Caco-2 (cell line): Measurements from ENCODE around the gene ATP8A2. TPM values are rescaled to one million over a fixed set of nuclear protein-coding genes. Genes with fewer than 3 reads are reported as not detected.

Source experiments
- BruUV-seq: library from RNA; stranded (reverse); fragments of 400-500 nt; replicated peaks from 2 replicates; lab custom pipeline; 2021; lab: Mats Ljungman, UMichigan
- CTCF ChIA-PET: fragments of 300-600 bp; sonication (Branson Sonifier 250); formaldehyde crosslinking; loops from one replicate; lab custom pipeline; 2022; ENCODE audit warnings: antibody characterized with exemption; lab: Charles Lee
- POLR2A ChIA-PET: fragments of 300-600 bp; sonication (Branson Sonifier 250); formaldehyde crosslinking; loops from one replicate; lab custom pipeline; 2022; ENCODE audit warnings: antibody characterized with exemption; lab: Charles Lee
- DNase-seq, 2 experiments: peaks; one replicate each; pipeline versions ENCODE4 v3.0.0 to v3.0.0-alpha.2; 2020 to 2022
- H3K27me3 ChIP-seq: replicated peaks from 2 replicates; pipeline ENCODE4 v1.6.0; 2011; ENCODE audit warnings: low read length; ENCODE audit not compliant: control insufficient read depth, insufficient read depth
- H3K36me3 ChIP-seq: 2 replicates; pipeline ENCODE4 v1.5.1; 2011; ENCODE audit warnings: low read length; ENCODE audit not compliant: control insufficient read depth, insufficient read depth
- H3K4me1 ChIP-seq: fragments of 250-450 bp; sonication (Bioruptor Pico); 2 replicates; pipeline ENCODE4 v1.5.1; 2020; ENCODE audit warnings: mild to moderate bottlenecking
- H3K4me3 ChIP-seq: 2 replicates; pipeline ENCODE4 v1.5.1; 2011; ENCODE audit warnings: low read depth, mild to moderate bottlenecking, control low read depth, low read length
- H3K9me3 ChIP-seq: fragments of 250-450 bp; sonication (Bioruptor Pico); 2 replicates; pipeline ENCODE4 v1.5.1; 2020; ENCODE audit warnings: mild to moderate bottlenecking, moderate library complexity
- H3K27ac Mint-ChIP-seq: one replicate; pipeline ENCODE4 v1.8.0; 2022; ENCODE audit warnings: mixed read lengths; ENCODE audit not compliant: unreplicated experiment
- H3K27me3 Mint-ChIP-seq: one replicate; pipeline ENCODE4 v1.8.0; 2022; ENCODE audit warnings: mixed read lengths; ENCODE audit not compliant: insufficient read depth, unreplicated experiment
- H3K36me3 Mint-ChIP-seq: one replicate; pipeline ENCODE4 v1.8.0; 2022; ENCODE audit warnings: mild to moderate bottlenecking, mixed read lengths; ENCODE audit not compliant: insufficient read depth, unreplicated experiment
- H3K4me1 Mint-ChIP-seq: one replicate; pipeline ENCODE4 v1.8.0; 2022; ENCODE audit warnings: low read depth, mixed read lengths; ENCODE audit not compliant: unreplicated experiment
- H3K4me3 Mint-ChIP-seq: one replicate; pipeline ENCODE4 v1.8.0; 2022; ENCODE audit warnings: mild to moderate bottlenecking, moderate library complexity, mixed read lengths; ENCODE audit not compliant: unreplicated experiment
- H3K9me3 Mint-ChIP-seq: one replicate; pipeline ENCODE4 v1.8.0; 2022; ENCODE audit warnings: mixed read lengths; ENCODE audit not compliant: unreplicated experiment
- CTCF ChIP-seq, 2 experiments: fragments of 200-600 bp in 1 of 2; IDR thresholded peaks; 1 replicate in 1 of 2; 2 replicates in 1 of 2; pipeline versions ENCODE4 v1.5.1 to v1.8.0; 2011 to 2022; ENCODE audit warnings: antibody characterized with exemption in 1 of 2, control low read depth in 1 of 2, inconsistent platforms in 1 of 2, low read depth in 1 of 2, low read length in 1 of 2, mild to moderate bottlenecking in 1 of 2, moderate library complexity in 1 of 2; ENCODE audit not compliant: insufficient read depth in 1 of 2, severe bottlenecking in 1 of 2, unreplicated experiment in 1 of 2
- intact Hi-C: fragments of 100-400 bp; cut with micrococcal nuclease; formaldehyde crosslinking; loops from one replicate; pipeline ENCODE4 v1.10.0; 2022; ENCODE audit not compliant: unreplicated experiment
- total RNA-seq: library from RNA; stranded (reverse); gene quantifications from 2 replicates; pipeline ENCODE4 v1.2.3, GENCODE V29; 2022

Gene ATP8A2
- total RNA-seq, 1 experiment from 2014 or later, result 0.05 TPM

GRCh38 chr13:25923217-25924085 lies 551.7 kb downstream of the ATP8A2 start:
- H3K27me3 Mint-ChIP-seq, result no peaks in the 10 kb centered on the region
- H3K4me3 ChIP-seq, result no peak overlapping the region
- no peaks in the 10 kb centered on the region for H3K36me3 ChIP-seq
- ChIA-PET CTCF (no interaction called here), POLR2A (no interaction called here)
- H3K4me3 Mint-ChIP-seq, result no peak overlapping the region
- H3K27me3 ChIP-seq, result no peaks in the 10 kb centered on the region
- H3K27ac Mint-ChIP-seq, result no peak overlapping the region
- no peaks in the 10 kb centered on the region for H3K4me1 ChIP-seq
- DNase-seq, result peak in 1 of 2 experiments; percentile 14
- H3K9me3 ChIP-seq, result no peaks in the 10 kb centered on the region
- intact Hi-C loops, result loop anchor here (5.0 kb wide), 1 partner anchor 44 kb away; no protein-coding TSS in a partner anchor
- TF ChIP-seq CTCF (IDR thresholded peaks at IDR 0.05; ENCODE audit: insufficient read depth in 1 of 2, low read depth in 1 of 2, low read length in 1 of 2, severe bottlenecking in 1 of 2, unreplicated experiment in 1 of 2), result no peak
- H3K36me3 Mint-ChIP-seq, result no peaks in the 10 kb centered on the region
- H3K4me1 Mint-ChIP-seq, result peaks cover 10% of the 10 kb centered on the region
- no peaks in the 10 kb centered on the region for H3K9me3 Mint-ChIP-seq
- no TSS peak for BruUV-seq

- H3K9me3 Mint-ChIP-seq, result no peaks in the 10 kb centered on the region
- H3K27ac Mint-ChIP-seq, result no peak overlapping the region
- intact Hi-C loops, result no loop called here
- H3K36me3 Mint-ChIP-seq, result no peaks in the 10 kb centered on the region
- TF ChIP-seq CTCF (IDR thresholded peaks at IDR 0.05; ENCODE audit: insufficient read depth in 1 of 2, low read depth in 1 of 2, low read length in 1 of 2, severe bottlenecking in 1 of 2, unreplicated experiment in 1 of 2), result no peak
- no peak for DNase-seq
- CTCF ChIA-PET, result no interaction called here
- no TSS peak for BruUV-seq
- no peaks in the 10 kb centered on the region for H3K27me3 Mint-ChIP-seq
- peaks cover 10% of the 10 kb centered on the region for H3K4me1 Mint-ChIP-seq
- H3K9me3 ChIP-seq, result no peaks in the 10 kb centered on the region
- H3K4me3 Mint-ChIP-seq, result no peak overlapping the region
- no peaks in the 10 kb centered on the region for H3K36me3 ChIP-seq
- H3K4me3 ChIP-seq, result no peak overlapping the region
- no peaks in the 10 kb centered on the region for H3K27me3 ChIP-seq
- POLR2A ChIA-PET, result no interaction called here
- no peaks in the 10 kb centered on the region for H3K4me1 ChIP-seq
These were observed 555.6 kb downstream of the ATP8A2 start for GRCh38 chr13:25927363-25927762.

- BruUV-seq, result no TSS peak
- no peaks in the 10 kb centered on the region for H3K4me1 ChIP-seq
- intact Hi-C loops, result no loop called here
- Mint-ChIP-seq H3K4me1 (peaks cover 10% of the 10 kb centered on the region), H3K27ac (no peak overlapping the region), H3K36me3 (no peaks in the 10 kb centered on the region), H3K4me3 (no peak overlapping the region), H3K9me3 (no peaks in the 10 kb centered on the region), H3K27me3 (no peaks in the 10 kb centered on the region)
- POLR2A ChIA-PET, result no interaction called here
- CTCF ChIA-PET, result no interaction called here
- H3K9me3 ChIP-seq, result no peaks in the 10 kb centered on the region
- no peak for DNase-seq
- TF ChIP-seq CTCF (IDR thresholded peaks at IDR 0.05; ENCODE audit: insufficient read depth in 1 of 2, low read depth in 1 of 2, low read length in 1 of 2, severe bottlenecking in 1 of 2, unreplicated experiment in 1 of 2), result no peak
- no peaks in the 10 kb centered on the region for H3K36me3 ChIP-seq
- H3K4me3 ChIP-seq, result no peak overlapping the region
- H3K27me3 ChIP-seq, result no peaks in the 10 kb centered on the region
These were observed 556.2 kb downstream of the ATP8A2 start for GRCh38 chr13:25927932-25928331.
